Prostate gland (tissue), 2 donors: ENCODE measurements around the gene MT1H. TPM values are rescaled to one million over a fixed set of nuclear protein-coding genes. Genes with fewer than 3 reads are reported as not detected.

Experiments used
- DNase-seq: peaks from one replicate; pipeline ENCODE4 v3.0.0-alpha.2; 2019; ENCODE audit warnings: low spot score
- H3K27ac ChIP-seq, 2 donors: fragments of 200-600 bp; sonication (generic); 2 replicates each; pipeline ENCODE4 v1.5.1; 2017 to 2019
- H3K27me3 ChIP-seq: fragments of 200-600 bp; sonication (generic); replicated peaks from 2 replicates; pipeline ENCODE4 v1.5.1; 2019; ENCODE audit not compliant: insufficient read depth
- H3K36me3 ChIP-seq, 2 donors: fragments of 200-600 bp; sonication (generic); 1 replicate in 1 of 2; 2 replicates in 1 of 2; pipeline versions ENCODE4 v1.5.1 to v1.8.1; 2017 to 2019
- H3K4me1 ChIP-seq: fragments of 200-600 bp; sonication (generic); replicated peaks from 2 replicates; pipeline ENCODE4 v1.5.1; 2019
- H3K4me3 ChIP-seq, 2 donors: fragments of 200-600 bp; sonication (generic); 2 replicates each; pipeline ENCODE4 v1.5.1; 2017 to 2019
- H3K9me3 ChIP-seq: fragments of 200-600 bp; sonication (generic); 2 replicates; pipeline ENCODE4 v1.5.1; 2017
- POLR2A ChIP-seq: fragments of 450-650 bp; IDR thresholded peaks from one replicate; pipeline ENCODE4 v1.6.1; 2016; ENCODE audit warnings: antibody characterized with exemption, mild to moderate bottlenecking
- POLR2AphosphoS5 ChIP-seq: sonication (generic); formaldehyde crosslinking; IDR thresholded peaks from one replicate; pipeline ENCODE4 v1.6.1; 2017; ENCODE audit warnings: antibody characterized with exemption
- WGBS: methylation state at CpG from one replicate; pipeline ENCODE4 v1.1.5; 2018; 5-methylcytosine and 5-hydroxymethylcytosine counted together
- intact Hi-C: fragments of 100-400 bp; cut with DNase I; formaldehyde crosslinking; loops from one replicate; pipeline ENCODE4 v1.14.2; 2022
- total RNA-seq, 2 donors: library from RNA; depleted of rRNA; stranded (reverse); fragments of >200 nt; gene quantifications; one replicate each; pipeline ENCODE4 v1.1.0, GENCODE V29; 2016
- TF ChIP-seq, protein P1 (sequence below), 4 experiments: fragments of 200-600 bp in 2 of 4; fragments of 450-650 bp in 2 of 4; sonication (generic) in 2 of 4; IDR thresholded peaks; 1 replicate in 3 of 4; 2 replicates in 1 of 4; pipeline ENCODE4 v1.5.1; 2016 to 2019; ENCODE audit warnings: antibody characterized with exemption in 4 of 4, mild to moderate bottlenecking in 2 of 4, moderate library complexity in 2 of 4

MT1H gene
- total RNA-seq, 2 donors from 2014 or later = 10.5 TPM; not detected in 1

DNA sequence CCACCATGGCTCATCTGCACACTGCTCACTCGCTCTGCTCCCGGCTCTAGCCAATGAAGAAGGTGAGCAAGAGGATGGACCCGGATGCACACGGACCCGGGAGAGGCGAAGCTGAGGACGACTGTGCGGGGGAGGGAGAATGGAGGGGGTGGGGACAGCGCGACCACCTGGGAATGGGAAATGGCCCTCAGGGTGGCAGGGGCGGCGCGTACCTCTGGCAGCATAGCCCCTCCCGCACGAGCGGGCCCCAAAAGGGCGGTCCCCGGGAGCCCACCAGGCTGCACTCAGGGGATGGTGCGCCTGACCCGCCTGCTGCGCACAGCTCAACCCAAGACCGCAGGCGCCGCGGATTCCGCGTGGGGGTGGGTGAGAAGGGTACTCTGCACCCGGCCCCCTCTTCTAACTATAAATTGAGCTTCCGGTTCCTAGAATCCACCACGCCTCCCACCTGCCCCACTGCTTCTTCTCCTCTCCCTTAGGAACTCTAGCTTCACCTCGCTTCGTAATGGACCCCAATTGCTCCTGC lies 6.1 kb downstream of the MT1H start:
- H3K9me3 ChIP-seq = no peaks in the 10 kb centered on the region
- intact Hi-C loops = loop anchor here (2.0 kb wide), 1 partner anchor 25 kb away; no protein-coding TSS in a partner anchor
- 12% methylated on average over 32 of the region's 32 CpGs for WGBS
- no peak for TF ChIP-seq POLR2A
- TF ChIP-seq POLR2AphosphoS5 = no peak
- TF ChIP-seq, protein P1, sequence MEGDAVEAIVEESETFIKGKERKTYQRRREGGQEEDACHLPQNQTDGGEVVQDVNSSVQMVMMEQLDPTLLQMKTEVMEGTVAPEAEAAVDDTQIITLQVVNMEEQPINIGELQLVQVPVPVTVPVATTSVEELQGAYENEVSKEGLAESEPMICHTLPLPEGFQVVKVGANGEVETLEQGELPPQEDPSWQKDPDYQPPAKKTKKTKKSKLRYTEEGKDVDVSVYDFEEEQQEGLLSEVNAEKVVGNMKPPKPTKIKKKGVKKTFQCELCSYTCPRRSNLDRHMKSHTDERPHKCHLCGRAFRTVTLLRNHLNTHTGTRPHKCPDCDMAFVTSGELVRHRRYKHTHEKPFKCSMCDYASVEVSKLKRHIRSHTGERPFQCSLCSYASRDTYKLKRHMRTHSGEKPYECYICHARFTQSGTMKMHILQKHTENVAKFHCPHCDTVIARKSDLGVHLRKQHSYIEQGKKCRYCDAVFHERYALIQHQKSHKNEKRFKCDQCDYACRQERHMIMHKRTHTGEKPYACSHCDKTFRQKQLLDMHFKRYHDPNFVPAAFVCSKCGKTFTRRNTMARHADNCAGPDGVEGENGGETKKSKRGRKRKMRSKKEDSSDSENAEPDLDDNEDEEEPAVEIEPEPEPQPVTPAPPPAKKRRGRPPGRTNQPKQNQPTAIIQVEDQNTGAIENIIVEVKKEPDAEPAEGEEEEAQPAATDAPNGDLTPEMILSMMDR (IDR thresholded peaks at IDR 0.05) = no peak
- H3K4me1 ChIP-seq = no peaks in the 10 kb centered on the region
- no peak overlapping the region for H3K27ac ChIP-seq
- H3K4me3 ChIP-seq = no peak overlapping the region
- H3K36me3 ChIP-seq = no peaks in the 10 kb centered on the region
- DNase-seq = no peak
- no peaks in the 10 kb centered on the region for H3K27me3 ChIP-seq

DNA sequence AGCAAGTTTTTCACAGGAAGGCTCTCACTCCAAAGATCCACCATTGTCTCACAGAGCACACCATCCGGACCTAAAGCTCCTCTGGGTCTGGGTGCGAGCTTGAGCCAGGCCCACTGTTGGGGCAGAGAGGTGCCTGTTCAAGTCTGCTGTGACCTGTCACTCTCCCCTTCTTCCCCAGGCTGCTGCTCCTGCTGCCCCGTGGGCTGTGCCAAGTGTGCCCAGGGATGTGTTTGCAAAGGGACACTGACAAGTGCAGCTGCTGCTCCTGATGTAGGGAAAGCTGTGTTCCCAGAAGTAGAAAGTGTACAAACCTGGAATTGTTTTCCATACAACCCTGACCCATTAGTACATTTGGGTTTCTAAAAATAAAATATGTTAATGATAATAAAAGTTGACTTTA lies 7.9 kb downstream of the MT1H start:
- no peak overlapping the region for H3K4me3 ChIP-seq
- TF ChIP-seq POLR2A = no peak
- no peaks in the 10 kb centered on the region for H3K27me3 ChIP-seq
- H3K4me1 ChIP-seq = no peaks in the 10 kb centered on the region
- WGBS = 78% methylated on average over 3 of the region's 3 CpGs
- no peak for DNase-seq
- H3K9me3 ChIP-seq = no peaks in the 10 kb centered on the region
- H3K36me3 ChIP-seq = no peaks in the 10 kb centered on the region
- no peak overlapping the region for H3K27ac ChIP-seq
- intact Hi-C loops = no loop called here

DNA sequence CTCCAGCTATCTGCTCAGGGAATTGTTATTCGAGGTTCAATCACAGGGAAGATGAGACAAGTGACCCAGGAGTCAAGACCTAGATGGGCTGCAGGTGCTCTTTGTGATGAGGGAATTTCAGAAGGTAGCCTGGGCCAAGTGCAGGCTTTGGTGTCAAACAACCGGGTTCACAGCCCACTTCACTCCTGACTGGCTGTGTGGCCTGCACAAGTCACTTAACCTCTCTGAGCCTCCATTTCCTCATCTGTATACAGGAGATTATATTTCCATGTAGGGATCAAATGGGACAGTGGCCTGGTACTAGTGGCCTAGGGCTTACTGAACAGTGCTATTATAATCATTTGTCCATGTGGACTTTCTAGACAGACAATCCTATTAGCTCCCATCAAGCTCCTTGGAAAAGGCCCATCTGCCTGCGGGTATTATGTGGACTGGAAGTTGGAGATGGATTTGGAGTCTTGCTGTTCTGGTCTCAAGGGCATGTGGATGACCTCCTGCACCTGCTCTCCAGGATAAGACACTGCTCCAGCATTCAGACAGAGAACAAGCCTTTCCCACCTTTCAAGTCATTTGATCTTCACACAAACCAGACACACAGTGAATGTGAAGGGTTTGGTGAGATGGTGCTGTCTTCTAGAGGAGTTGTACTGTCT lies 9.6 kb downstream of the MT1H start:
- Histone ChIP-seq H3K4me1 (no peaks in the 10 kb centered on the region), H3K4me3 (no peak overlapping the region), H3K27me3 (no peaks in the 10 kb centered on the region), H3K36me3 (no peaks in the 10 kb centered on the region), H3K27ac (no peak overlapping the region), H3K9me3 (no peaks in the 10 kb centered on the region)
- no peak for TF ChIP-seq POLR2A
- TF ChIP-seq, protein P1 (IDR thresholded peaks at IDR 0.05) = no peak
- TF ChIP-seq POLR2AphosphoS5 = no peak
- no peak for DNase-seq
- WGBS = 91% methylated on average over 3 of the region's 3 CpGs
- intact Hi-C loops = no loop called here

DNA sequence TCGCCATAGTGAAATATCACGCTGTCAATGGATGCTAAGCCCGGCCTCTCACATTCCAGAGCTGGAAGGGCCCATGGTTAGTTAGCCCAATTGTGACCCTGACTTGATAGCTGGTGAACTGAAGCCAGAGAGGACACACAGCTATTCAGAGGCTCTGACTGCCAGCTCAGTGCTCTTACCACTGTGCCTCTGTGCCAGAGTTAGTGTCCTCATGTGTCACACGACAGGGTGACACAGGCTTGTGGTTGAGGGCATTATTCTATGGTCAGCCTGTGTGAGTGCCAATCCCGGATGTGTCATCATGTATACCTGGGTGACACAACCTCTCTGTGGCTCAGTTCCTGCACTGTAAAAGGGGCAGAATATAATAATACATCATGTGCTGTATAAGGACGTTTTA lies 10.2 kb downstream of the MT1H start:
- no peak for DNase-seq
- no peak overlapping the region for H3K27ac ChIP-seq
- 83% methylated on average over 6 of the region's 6 CpGs for WGBS
- H3K9me3 ChIP-seq = no peaks in the 10 kb centered on the region
- no peaks in the 10 kb centered on the region for H3K4me1 ChIP-seq
- TF ChIP-seq, protein P1 (IDR thresholded peaks at IDR 0.05) = no peak
- TF ChIP-seq POLR2AphosphoS5 (no peak), POLR2A (no peak)
- no peaks in the 10 kb centered on the region for H3K36me3 ChIP-seq
- H3K27me3 ChIP-seq = no peaks in the 10 kb centered on the region
- intact Hi-C loops = loop anchor here (5.0 kb wide), 1 partner anchor 73 kb away; the partner anchor contains the start of gene MT2A
- H3K4me3 ChIP-seq = no peak overlapping the region

DNA sequence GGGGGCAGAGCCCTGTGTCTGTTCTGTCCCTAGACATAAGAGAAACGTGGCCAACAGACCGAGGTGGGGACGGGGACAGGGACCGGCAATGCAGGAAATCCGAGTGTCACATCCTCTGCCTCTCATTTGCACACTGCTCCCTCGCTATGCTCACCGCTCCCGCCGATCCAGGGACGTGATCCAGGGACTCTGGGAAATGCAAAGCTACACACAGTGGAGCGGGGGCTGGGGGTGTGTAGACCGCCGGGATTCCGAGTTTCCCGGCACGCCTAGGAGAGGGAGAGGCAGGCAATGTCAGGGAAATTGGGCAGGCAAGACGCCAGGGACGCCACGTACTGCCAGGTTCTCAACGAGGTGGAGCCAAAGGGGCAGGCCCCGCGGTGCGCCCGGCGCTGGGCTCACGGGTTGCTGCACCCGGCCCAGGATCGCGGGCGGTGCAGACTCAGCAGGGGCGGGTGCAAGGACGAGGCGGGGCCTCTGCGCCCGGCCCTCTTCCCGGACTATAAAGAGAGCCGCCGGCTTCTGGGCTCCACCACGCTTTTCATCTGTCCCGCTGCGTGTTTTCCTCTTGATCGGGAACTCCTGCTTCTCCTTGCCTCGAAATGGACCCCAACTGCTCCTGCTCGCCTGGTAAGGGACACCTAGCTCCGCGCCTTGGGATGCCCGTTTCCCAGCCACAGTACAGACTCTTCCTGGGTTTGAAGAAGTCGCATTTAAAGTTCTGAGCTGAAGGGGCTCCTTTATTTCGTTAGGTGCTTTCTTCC lies 12.5 kb downstream of the MT1H start, which contains the start of gene MT1X:
MT1X (plus strand) TSS at position 532 of the 764 bp plus-strand sequence; CDS start at position 603, 71 bp downstream.
- TF ChIP-seq, protein P1 (IDR thresholded peaks at IDR 0.05) = no peak
- peak; percentile 93 for TF ChIP-seq POLR2AphosphoS5
- TF ChIP-seq POLR2A = peak; percentile 90
- Histone ChIP-seq H3K27me3 (no peaks in the 10 kb centered on the region), H3K9me3 (no peaks in the 10 kb centered on the region), H3K4me3 (peak within 1 kb of the TSS; percentile 46 to 47), H3K36me3 (no peaks in the 10 kb centered on the region), H3K27ac (peak within 1 kb of the TSS; percentile 62 to 76), H3K4me1 (no peaks in the 10 kb centered on the region)
- under 1% methylated on average over 37 of the region's 49 CpGs for WGBS
- intact Hi-C loops = loop anchor here (5.0 kb wide), 1 partner anchor 75 kb away; the partner anchor contains the start of gene MT2A
- DNase-seq = peak; percentile 96
